HEK293 (cell line): ENCODE results near the gene VPS13D.

Experiments
- CTCF ChIA-PET: fragments of 350-600 bp; formaldehyde crosslinking; extraction: SDS; loops from one replicate; lab custom pipeline; 2021; ENCODE audit warnings: antibody characterized with exemption; lab: Yijun Ruan, JAX
- POLR2A ChIA-PET: fragments of 300-600 bp; formaldehyde crosslinking; extraction: SDS; loops from one replicate; lab custom pipeline; 2020; ENCODE audit warnings: antibody characterized with exemption, inconsistent platforms; lab: Yijun Ruan, JAX
- H3K27ac ChIP-seq: fragments of 200-500 bp; sonication (Bioruptor generic); 2 replicates; pipeline ENCODE4 v1.5.1; 2014; ENCODE audit warnings: low read depth, low read length, control low read depth, inconsistent platforms; ENCODE audit errors: extremely low read depth
- H3K36me3 ChIP-seq, 2 experiments: fragments of 200-500 bp in 1 of 2; sonication (Bioruptor generic) in 1 of 2; 1 replicate in 1 of 2; 2 replicates in 1 of 2; pipeline ENCODE4 v1.5.1; 2014 to 2017; ENCODE audit warnings: inconsistent platforms in 2 of 2, low read length in 2 of 2; ENCODE audit not compliant: control insufficient read depth in 2 of 2, insufficient read depth in 1 of 2
- H3K4me1 ChIP-seq: fragments of 200-500 bp; sonication (Bioruptor generic); 2 replicates; pipeline ENCODE4 v1.5.1; 2014; ENCODE audit warnings: mild to moderate bottlenecking, low read length, inconsistent platforms; ENCODE audit not compliant: control insufficient read depth, insufficient read depth
- H3K4me3 ChIP-seq: 2 replicates; pipeline ENCODE4 v1.5.1; 2011; ENCODE audit warnings: low read depth, mild to moderate bottlenecking, control low read depth, low read length, moderate library complexity
- H3K9me3 ChIP-seq: fragments of 200-500 bp; sonication (Bioruptor generic); 2 replicates; pipeline ENCODE4 v1.5.1; 2014; ENCODE audit warnings: low read depth, low read length, inconsistent platforms; ENCODE audit not compliant: control insufficient read depth, insufficient read depth
- FEZF1 ChIP-seq: fragments of 450-650 bp; formaldehyde crosslinking; IDR thresholded peaks from 2 replicates; pipeline ENCODE4 v1.5.1; 2016; ENCODE audit warnings: missing biosample characterization, missing genetic modification characterization
- MEIS1 ChIP-seq: sonication (generic); formaldehyde crosslinking; IDR thresholded peaks from 2 replicates; pipeline ENCODE4 v1.8.1; 2022; ENCODE audit warnings: missing genetic modification reagents, mild to moderate bottlenecking, borderline replicate concordance
- SCRT1 ChIP-seq: fragments of 450-650 bp; formaldehyde crosslinking; IDR thresholded peaks from 2 replicates; pipeline ENCODE4 v1.5.1; 2016; ENCODE audit warnings: missing biosample characterization, missing genetic modification characterization, borderline replicate concordance
- SP2 ChIP-seq: fragments of 450-650 bp; formaldehyde crosslinking; IDR thresholded peaks from 2 replicates; pipeline ENCODE4 v1.5.1; 2016; ENCODE audit warnings: missing biosample characterization, missing genetic modification characterization
- YY2 ChIP-seq: fragments of 450-650 bp; formaldehyde crosslinking; IDR thresholded peaks from 2 replicates; pipeline ENCODE4 v1.5.1; 2016; ENCODE audit warnings: missing biosample characterization, missing genetic modification characterization
- ZBTB48 ChIP-seq: fragments of 450-650 bp; formaldehyde crosslinking; IDR thresholded peaks from 2 replicates; pipeline ENCODE4 v1.5.1; 2016; ENCODE audit warnings: missing biosample characterization, missing genetic modification characterization
- ZBTB8A ChIP-seq: fragments of 450-650 bp; formaldehyde crosslinking; IDR thresholded peaks from 2 replicates; pipeline ENCODE4 v1.5.1; 2016; ENCODE audit warnings: missing biosample characterization, missing genetic modification characterization
- ZFP41 ChIP-seq: fragments of 450-650 bp; formaldehyde crosslinking; IDR thresholded peaks from 2 replicates; pipeline ENCODE4 v1.5.1; 2016; ENCODE audit warnings: missing biosample characterization, missing genetic modification characterization, borderline replicate concordance
- ZNF121 ChIP-seq: fragments of 450-650 bp; formaldehyde crosslinking; IDR thresholded peaks from 2 replicates; pipeline ENCODE4 v1.5.1; 2016; ENCODE audit warnings: missing biosample characterization, missing genetic modification characterization
- ZNF19 ChIP-seq: fragments of 450-650 bp; formaldehyde crosslinking; IDR thresholded peaks from 2 replicates; pipeline ENCODE4; 2016; ENCODE audit warnings: missing biosample characterization, missing genetic modification characterization, low read depth
- ZNF24 ChIP-seq: fragments of 450-650 bp; formaldehyde crosslinking; IDR thresholded peaks from 2 replicates; pipeline ENCODE4 v1.5.1; 2016; ENCODE audit warnings: missing biosample characterization, missing genetic modification characterization
- ZNF350 ChIP-seq: fragments of 450-650 bp; formaldehyde crosslinking; IDR thresholded peaks from 2 replicates; pipeline ENCODE4 v1.5.0; 2017; ENCODE audit warnings: missing biosample characterization, mild to moderate bottlenecking, missing genetic modification characterization
- ZNF37A ChIP-seq: fragments of 450-650 bp; IDR thresholded peaks from 2 replicates; pipeline ENCODE4 v1.5.1; 2018; ENCODE audit warnings: missing biosample characterization, missing genetic modification characterization
- ZNF404 ChIP-seq: fragments of 450-650 bp; formaldehyde crosslinking; IDR thresholded peaks from 2 replicates; pipeline ENCODE4 v1.5.1; 2017; ENCODE audit warnings: missing biosample characterization, missing genetic modification characterization
- ZNF433 ChIP-seq: fragments of 450-650 bp; formaldehyde crosslinking; IDR thresholded peaks from 2 replicates; pipeline ENCODE4 v1.5.1; 2016; ENCODE audit warnings: missing biosample characterization, missing genetic modification characterization, low read depth
- ZNF544 ChIP-seq: fragments of 450-650 bp; formaldehyde crosslinking; IDR thresholded peaks from 2 replicates; pipeline ENCODE4 v1.5.0; 2017; ENCODE audit warnings: missing biosample characterization, missing genetic modification characterization
- ZNF624 ChIP-seq: fragments of 450-650 bp; formaldehyde crosslinking; IDR thresholded peaks from 2 replicates; pipeline ENCODE4 v1.5.1; 2017; ENCODE audit warnings: missing biosample characterization, missing genetic modification characterization
- ZNF768 ChIP-seq: fragments of 450-650 bp; formaldehyde crosslinking; IDR thresholded peaks from 2 replicates; pipeline ENCODE4 v1.5.1; 2018; ENCODE audit warnings: missing biosample characterization, mild to moderate bottlenecking, missing genetic modification characterization
- ZNF792 ChIP-seq: fragments of 450-650 bp; formaldehyde crosslinking; IDR thresholded peaks from 2 replicates; pipeline ENCODE4 v1.5.1; 2016; ENCODE audit warnings: missing biosample characterization, missing genetic modification characterization
- ZSCAN16 ChIP-seq: fragments of 450-650 bp; formaldehyde crosslinking; IDR thresholded peaks from 2 replicates; pipeline ENCODE4 v1.5.1; 2016; ENCODE audit warnings: missing biosample characterization, missing genetic modification characterization
- ZSCAN30 ChIP-seq: fragments of 450-650 bp; IDR thresholded peaks from 2 replicates; pipeline ENCODE4 v1.5.1; 2018; ENCODE audit warnings: missing biosample characterization, mild to moderate bottlenecking, missing genetic modification characterization, moderate library complexity
- TF ChIP-seq, protein P1 (sequence below): fragments of 450-650 bp; formaldehyde crosslinking; IDR thresholded peaks from 2 replicates; pipeline ENCODE4 v1.5.1; 2016; ENCODE audit warnings: missing biosample characterization, missing genetic modification characterization
- TF ChIP-seq, protein P2 (sequence below): fragments of 450-650 bp; formaldehyde crosslinking; IDR thresholded peaks from 2 replicates; pipeline ENCODE4 v1.5.1; 2017; ENCODE audit warnings: missing biosample characterization, missing genetic modification characterization
- TF ChIP-seq, protein P3 (sequence below): fragments of 450-650 bp; formaldehyde crosslinking; IDR thresholded peaks from 2 replicates; pipeline ENCODE4 v1.5.1; 2016; ENCODE audit warnings: missing biosample characterization, missing genetic modification characterization
- TF ChIP-seq, protein P4 (sequence below): fragments of 450-650 bp; formaldehyde crosslinking; IDR thresholded peaks from 2 replicates; pipeline ENCODE4 v1.5.1; 2016; ENCODE audit warnings: missing biosample characterization, missing genetic modification characterization
- TF ChIP-seq, protein P5 (sequence below): fragments of 450-650 bp; formaldehyde crosslinking; IDR thresholded peaks from 2 replicates; pipeline ENCODE4 v1.5.1; 2016; ENCODE audit warnings: missing biosample characterization, missing genetic modification characterization

Gene VPS13D

DNA sequence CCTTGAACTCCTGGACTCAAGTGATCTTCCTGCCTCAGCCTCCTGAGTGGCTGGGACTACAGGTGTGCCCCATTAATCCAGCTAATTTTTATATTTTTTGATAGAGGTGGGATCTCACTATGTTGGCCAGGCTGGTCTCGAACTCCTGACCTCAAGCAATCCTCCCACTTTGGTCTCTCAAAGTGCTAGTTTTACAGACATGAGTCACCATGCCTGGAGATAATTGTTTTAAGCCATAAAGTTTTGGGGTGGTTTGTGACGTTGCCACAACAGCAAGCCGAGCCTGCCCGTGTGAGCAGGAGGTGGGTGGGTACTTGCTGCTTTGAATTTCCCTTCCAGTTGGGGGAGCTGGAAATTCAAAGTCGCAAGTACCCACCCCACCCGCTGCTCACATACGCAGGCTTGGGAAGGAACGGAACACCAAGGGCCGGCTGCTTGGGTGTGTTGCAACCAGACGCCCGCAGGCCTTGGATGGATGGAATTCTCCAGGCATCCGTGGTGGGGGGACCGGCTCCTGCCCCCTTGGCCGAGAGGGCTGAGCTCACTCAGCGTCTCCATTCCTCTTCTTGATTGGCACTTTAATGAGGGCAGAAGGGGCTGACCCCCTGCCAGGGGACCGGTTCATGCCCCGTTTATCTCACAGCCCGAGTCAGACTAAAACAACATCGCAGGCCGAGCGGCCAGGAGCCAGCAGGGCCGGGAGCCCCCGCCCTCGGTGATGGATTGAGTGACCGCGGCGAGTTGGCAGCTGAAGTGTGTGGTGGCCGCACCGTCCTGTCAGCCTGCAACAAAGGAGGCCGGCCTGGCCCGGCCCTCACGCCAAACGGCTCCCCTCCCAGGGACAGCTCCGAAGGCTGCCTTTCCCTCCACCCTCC is 310.1 kb downstream of the VPS13D start (continued):
- TF ChIP-seq ZBTB8A (tag by site-specific recombination) (peak; percentile 30; the same call in 1 of the 2 replicates), ZSCAN30 (tag by site-specific recombination) (peak; percentile 48; the same call in 1 of the 2 replicates), ZNF24 (tag by site-specific recombination) (peak; percentile 69; the same call in 1 of the 2 replicates), ZNF768 (tag by site-specific recombination) (no peak), ZNF433 (tag by site-specific recombination) (no peak)
- TF ChIP-seq, protein P1, sequence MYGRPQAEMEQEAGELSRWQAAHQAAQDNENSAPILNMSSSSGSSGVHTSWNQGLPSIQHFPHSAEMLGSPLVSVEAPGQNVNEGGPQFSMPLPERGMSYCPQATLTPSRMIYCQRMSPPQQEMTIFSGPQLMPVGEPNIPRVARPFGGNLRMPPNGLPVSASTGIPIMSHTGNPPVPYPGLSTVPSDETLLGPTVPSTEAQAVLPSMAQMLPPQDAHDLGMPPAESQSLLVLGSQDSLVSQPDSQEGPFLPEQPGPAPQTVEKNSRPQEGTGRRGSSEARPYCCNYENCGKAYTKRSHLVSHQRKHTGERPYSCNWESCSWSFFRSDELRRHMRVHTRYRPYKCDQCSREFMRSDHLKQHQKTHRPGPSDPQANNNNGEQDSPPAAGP = peak; percentile 74

DNA sequence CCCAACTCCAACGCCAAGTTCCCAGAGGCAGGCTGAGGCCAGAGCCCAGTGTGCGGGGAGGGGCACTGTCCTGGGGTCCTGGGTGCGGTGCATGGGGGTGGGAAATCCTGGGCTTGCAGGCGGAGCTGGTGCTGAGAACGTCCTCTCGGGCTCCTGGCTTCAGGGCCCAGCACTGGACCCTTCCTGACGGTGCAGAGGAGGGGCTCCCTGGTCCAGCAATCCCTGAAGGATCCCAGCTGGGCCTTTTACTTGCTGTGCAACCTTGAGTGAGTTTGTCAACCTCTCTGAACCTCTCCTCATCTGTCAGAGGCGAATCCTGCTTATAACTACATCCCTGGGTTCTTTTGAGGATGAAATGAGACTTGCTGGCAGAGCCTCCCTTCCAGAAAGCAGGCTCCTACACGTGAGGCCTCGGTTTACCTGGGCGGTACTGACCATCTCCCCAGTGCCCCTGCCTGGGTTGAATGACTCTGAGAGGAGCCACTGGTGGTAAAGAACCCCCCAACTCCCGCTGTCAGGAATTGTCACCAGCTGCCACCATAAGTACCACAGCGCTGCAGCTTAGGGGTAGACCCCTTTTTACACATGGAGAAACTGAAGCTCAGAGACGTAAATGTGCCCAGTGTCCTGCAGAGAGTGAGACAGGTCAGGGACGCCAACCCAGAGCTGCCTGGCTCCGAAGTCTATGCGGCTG is 310.9 kb downstream of the VPS13D start:
- POLR2A ChIA-PET = interaction anchor here (1.0 to 2.0 kb wide), 5 partner anchors 9 to 78 kb away, joined by 3 to 5 read pairs (median 3); no protein-coding TSS in a partner anchor
- Histone ChIP-seq H3K27ac (no peak overlapping the region; the same call in 1 of the 2 replicates), H3K9me3 (no peaks in the 10 kb centered on the region), H3K4me3 (no peak overlapping the region), H3K4me1 (peaks cover 5% of the 10 kb centered on the region; the same call in 1 of the 2 replicates), H3K36me3 (no peaks in the 10 kb centered on the region)
- CTCF ChIA-PET = interaction anchor here (0.6 to 1.0 kb wide), 2 partner anchors 80 to 702 kb away, joined by 3 to 4 read pairs; no protein-coding TSS in a partner anchor
- TF ChIP-seq ZNF544 = no peak
- no peak for TF ChIP-seq ZBTB48 (tag by site-specific recombination)
- TF ChIP-seq ZNF37A = no peak
- TF ChIP-seq ZNF792 (tag by site-specific recombination) = no peak
- TF ChIP-seq ZNF768 (tag by site-specific recombination) = peak; percentile 90
- TF ChIP-seq, protein P2, sequence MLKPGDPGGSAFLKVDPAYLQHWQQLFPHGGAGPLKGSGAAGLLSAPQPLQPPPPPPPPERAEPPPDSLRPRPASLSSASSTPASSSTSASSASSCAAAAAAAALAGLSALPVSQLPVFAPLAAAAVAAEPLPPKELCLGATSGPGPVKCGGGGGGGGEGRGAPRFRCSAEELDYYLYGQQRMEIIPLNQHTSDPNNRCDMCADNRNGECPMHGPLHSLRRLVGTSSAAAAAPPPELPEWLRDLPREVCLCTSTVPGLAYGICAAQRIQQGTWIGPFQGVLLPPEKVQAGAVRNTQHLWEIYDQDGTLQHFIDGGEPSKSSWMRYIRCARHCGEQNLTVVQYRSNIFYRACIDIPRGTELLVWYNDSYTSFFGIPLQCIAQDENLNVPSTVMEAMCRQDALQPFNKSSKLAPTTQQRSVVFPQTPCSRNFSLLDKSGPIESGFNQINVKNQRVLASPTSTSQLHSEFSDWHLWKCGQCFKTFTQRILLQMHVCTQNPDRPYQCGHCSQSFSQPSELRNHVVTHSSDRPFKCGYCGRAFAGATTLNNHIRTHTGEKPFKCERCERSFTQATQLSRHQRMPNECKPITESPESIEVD (tag by site-specific recombination) = no peak
- no peak for TF ChIP-seq ZNF624
- TF ChIP-seq SP2 = no peak
- no peak for TF ChIP-seq MEIS1 (CRISPR knock-in tag)
- TF ChIP-seq ZSCAN16 (tag by site-specific recombination) = no peak
- TF ChIP-seq, protein P3, sequence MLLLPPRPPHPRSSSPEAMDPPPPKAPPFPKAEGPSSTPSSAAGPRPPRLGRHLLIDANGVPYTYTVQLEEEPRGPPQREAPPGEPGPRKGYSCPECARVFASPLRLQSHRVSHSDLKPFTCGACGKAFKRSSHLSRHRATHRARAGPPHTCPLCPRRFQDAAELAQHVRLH (tag by site-specific recombination) = 0 out of 2 replicates have a peak, but pooled peaks have one; percentile 17
- no peak for TF ChIP-seq YY2 (tag by site-specific recombination)
- TF ChIP-seq, protein P4, sequence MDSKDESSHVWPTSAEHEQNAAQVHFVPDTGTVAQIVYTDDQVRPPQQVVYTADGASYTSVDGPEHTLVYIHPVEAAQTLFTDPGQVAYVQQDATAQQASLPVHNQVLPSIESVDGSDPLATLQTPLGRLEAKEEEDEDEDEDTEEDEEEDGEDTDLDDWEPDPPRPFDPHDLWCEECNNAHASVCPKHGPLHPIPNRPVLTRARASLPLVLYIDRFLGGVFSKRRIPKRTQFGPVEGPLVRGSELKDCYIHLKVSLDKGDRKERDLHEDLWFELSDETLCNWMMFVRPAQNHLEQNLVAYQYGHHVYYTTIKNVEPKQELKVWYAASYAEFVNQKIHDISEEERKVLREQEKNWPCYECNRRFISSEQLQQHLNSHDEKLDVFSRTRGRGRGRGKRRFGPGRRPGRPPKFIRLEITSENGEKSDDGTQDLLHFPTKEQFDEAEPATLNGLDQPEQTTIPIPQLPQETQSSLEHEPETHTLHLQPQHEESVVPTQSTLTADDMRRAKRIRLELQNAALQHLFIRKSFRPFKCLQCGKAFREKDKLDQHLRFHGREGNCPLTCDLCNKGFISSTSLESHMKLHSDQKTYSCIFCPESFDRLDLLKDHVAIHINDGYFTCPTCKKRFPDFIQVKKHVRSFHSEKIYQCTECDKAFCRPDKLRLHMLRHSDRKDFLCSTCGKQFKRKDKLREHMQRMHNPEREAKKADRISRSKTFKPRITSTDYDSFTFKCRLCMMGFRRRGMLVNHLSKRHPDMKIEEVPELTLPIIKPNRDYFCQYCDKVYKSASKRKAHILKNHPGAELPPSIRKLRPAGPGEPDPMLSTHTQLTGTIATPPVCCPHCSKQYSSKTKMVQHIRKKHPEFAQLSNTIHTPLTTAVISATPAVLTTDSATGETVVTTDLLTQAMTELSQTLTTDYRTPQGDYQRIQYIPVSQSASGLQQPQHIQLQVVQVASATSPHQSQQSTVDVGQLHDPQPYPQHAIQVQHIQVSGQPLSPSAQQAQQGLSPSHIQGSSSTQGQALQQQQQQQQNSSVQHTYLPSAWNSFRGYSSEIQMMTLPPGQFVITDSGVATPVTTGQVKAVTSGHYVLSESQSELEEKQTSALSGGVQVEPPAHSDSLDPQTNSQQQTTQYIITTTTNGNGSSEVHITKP = no peak
- TF ChIP-seq ZNF121 (tag by site-specific recombination) = peak; percentile 34; the same call in 1 of the 2 replicates
- TF ChIP-seq ZNF19 (tag by site-specific recombination) = no peak
- TF ChIP-seq FEZF1 (tag by site-specific recombination) = no peak
- TF ChIP-seq ZNF350 (tag by site-specific recombination) = no peak
- TF ChIP-seq ZFP41 (tag by site-specific recombination) = no peak
- no peak for TF ChIP-seq ZNF404 (tag by site-specific recombination)
- no peak for TF ChIP-seq ZNF433 (tag by site-specific recombination)
- TF ChIP-seq, protein P5, sequence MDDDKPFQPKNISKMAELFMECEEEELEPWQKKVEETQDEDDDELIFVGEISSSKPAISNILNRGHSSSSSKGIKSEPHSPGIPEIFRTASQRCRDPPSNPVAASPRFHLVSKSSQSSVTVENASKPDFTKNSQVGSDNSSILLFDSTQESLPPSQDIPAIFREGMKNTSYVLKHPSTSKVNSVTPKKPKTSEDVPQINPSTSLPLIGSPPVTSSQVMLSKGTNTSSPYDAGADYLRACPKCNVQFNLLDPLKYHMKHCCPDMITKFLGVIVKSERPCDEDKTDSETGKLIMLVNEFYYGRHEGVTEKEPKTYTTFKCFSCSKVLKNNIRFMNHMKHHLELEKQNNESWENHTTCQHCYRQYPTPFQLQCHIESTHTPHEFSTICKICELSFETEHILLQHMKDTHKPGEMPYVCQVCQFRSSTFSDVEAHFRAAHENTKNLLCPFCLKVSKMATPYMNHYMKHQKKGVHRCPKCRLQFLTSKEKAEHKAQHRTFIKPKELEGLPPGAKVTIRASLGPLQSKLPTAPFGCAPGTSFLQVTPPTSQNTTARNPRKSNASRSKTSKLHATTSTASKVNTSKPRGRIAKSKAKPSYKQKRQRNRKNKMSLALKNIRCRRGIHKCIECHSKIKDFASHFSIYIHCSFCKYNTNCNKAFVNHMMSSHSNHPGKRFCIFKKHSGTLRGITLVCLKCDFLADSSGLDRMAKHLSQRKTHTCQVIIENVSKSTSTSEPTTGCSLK (tag by site-specific recombination) = no peak
- TF ChIP-seq SCRT1 (tag by site-specific recombination) = no peak
